Kasumi-1 (cell line): ENCODE data around the gene DENND4A.
"Not testable (repeated sequence)": the region's sequence is repeated elsewhere in the genome, so short reads cannot be mapped to it uniquely, and the experiment has no call there.

ENCODE experiments used
- DNase-seq, 2 experiments: peaks; one replicate each; lab custom pipeline; 2025; lab: John Stamatoyannopoulos, UW

Gene DENND4A

DNA sequence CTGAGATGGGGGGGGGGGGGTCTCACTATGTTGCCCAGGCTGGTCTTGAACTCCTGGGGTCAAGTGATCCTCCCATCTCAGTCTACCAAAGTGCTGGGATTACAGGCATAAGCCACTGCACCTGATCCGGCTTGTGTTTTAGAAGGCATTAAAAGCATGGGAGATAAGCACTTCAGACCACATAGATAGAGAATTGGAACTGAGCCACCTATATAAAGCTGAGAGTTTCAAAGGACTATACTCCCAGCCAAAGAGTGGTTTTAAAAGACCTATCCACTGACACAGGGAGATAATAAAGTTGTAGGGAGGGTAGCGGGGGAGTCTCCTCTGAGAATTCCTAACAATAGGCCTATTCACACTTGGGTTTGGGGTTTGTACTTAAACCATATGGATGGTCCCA, 34.8 kb downstream of the DENND4A start:
- no peak for DNase-seq

DNA sequence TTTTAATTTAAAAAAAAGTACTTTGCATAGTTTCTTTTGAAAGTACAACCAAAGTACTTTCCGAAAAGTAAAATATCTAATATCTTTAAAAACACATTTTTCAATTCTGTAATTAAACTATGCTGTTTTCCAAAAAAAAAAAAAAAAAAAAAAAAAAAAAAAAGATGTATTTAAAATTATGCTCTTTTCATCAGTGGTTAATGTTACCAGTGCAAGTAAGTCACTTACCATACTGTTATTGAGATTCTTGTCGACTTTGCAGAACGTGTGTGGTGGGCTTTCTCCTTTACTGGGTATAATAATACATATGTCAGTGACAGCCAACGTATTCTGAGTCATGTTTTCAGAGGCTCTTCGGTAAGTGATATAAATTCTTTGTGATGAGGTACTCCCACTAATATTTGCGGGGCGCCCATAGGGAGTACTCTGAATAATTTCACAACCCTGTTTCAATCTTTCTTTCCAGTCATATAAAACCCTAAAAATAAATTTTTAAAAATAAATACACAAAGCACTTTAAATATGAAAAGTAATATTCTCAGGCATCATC, 39.9 kb downstream of the DENND4A start:
- no peak for DNase-seq

DNA sequence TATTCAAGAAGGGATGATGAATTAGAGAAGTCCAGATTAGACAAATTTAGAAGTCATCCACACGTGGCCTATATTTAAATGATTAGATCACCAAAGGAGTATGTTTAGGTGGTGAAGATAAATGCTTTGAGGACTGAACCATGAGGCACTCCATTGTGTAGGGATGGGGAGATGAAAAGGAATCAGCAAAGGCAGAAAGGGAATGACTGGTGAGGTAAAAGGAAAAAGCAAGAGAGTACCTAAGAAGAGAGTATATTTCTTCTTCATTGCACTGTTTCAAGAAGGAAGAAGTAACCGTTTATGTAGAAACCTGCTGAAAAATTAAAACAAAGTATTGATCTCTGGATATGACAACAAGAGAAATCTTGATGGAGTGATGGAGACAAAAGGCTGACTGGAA, 40.7 kb downstream of the DENND4A start:
- no peak for DNase-seq

DNA sequence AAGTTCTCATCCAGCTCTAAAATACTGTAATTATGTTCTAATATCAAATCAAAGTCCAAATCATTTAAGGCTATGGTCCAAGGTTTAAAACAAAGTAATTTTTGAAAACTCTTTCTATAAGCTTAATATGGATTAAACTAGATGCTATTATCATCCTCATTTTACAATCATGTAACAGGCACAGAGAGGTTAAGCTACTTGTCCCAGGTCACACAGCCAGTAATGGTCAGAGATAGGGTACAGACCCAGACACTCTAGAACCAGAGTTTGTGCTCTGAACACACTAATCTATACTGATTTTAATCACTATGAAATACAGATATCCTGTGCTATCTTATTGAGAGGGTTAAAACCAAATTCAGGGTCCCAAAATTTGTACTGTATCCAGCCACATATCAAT, 44.8 kb downstream of the DENND4A start:
- DNase-seq, result no peak

DNA sequence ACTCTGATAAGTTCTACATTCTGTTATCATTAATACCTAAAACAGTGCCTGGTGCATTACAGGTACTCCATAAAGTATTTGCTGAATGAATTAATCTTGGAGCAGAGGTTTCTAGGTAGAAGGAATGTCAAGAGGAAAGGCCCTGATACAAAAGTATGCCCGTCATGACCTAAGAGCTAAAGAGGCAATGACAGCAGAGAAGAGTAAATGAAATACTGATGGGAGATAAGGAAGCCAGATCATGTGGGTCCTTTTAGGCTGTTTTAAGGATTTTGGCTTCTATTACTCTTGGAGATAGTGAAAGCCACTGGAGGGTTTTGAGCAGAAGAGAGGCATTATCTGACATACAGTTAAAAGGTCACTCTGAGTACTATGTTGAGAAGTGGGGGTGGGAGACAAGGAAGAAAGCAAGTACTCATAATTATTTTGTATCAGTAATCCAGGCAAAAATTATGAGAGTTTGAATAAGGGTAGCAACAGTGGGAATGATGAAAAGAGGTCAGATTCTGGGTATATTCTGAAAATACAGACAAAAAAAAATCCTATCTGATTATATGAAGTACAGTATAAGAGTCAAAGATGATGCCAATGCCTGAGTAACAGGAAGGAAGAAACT, 48.3 kb downstream of the DENND4A start:
- no peak for DNase-seq

DNA sequence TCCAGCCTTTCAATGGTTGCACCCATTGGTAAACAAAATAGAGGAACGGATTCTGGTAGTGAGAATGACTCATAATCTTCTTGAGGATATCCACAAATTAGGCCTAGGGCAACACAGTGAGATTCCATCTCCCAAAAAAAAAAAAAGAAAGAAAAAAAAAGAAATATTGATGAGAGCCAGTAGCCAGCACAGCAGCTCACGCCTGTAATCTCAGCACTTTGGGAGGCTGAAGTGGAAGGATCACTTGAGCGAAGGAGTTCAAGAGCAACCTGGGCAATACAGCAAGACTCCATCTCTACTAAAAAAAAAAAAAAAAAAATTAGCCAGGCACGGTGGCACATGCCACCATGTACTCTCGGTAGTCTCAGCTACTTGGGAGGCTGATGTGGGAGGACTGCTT, 51.9 kb downstream of the DENND4A start:
- no peak for DNase-seq

DNA sequence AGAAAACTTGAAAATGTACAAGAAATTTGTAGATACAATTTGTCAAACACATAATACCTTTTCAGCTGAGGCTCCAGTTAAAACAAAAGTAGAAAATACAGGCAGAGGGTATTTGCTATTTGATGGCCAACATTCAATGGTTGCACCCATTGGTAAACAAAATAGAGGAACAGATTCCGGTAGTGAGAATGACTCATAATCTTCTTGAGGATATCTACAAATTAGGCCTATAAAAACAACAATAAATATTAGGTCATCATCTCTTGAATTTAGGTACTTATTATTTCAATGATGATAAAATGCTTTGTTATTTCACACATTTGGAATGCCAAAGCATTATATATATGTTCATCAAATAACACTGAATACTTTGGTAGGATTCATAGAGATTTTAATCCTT, 53.4 kb downstream of the DENND4A start:
- DNase-seq, result no peak

DNA sequence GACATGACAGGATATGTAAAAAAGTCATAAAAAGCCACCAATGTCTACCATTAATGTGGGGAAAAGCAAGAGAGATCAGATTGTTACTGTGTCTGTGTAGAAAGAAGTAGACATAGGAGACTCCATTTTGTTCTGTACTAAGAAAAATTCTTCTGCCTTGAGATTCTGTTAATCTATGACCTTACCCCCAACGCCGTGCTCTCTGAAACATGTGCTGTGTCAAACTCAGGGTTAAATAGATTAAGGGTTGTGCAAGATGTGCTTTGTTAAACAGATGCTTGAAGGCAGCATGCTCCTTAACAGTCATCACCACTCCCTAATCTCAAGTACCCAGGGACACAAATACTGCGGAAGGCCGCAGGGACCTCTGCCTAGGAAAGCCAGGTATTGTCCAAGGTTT, 58.5 kb downstream of the DENND4A start:
- not testable (repeated sequence) for DNase-seq

DNA sequence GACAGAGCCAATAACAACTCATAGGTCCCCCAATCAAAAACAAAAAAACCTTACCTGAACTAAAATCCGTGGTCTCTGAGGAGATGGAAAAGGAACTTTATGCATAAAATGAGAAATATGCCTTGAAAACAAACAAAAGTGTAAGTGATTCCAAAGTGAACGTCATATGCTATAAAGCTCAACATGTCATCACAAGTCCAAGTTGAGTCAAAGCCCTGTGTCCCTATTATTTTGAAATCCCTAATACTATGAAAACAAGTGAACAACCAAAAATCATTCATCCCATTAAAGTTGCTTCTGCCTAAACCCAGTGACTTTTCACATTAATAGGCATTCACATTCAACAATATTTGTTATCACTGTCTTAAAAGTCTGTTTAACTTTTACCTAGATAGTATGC, 59.4 kb downstream of the DENND4A start:
- no peak for DNase-seq

DNA sequence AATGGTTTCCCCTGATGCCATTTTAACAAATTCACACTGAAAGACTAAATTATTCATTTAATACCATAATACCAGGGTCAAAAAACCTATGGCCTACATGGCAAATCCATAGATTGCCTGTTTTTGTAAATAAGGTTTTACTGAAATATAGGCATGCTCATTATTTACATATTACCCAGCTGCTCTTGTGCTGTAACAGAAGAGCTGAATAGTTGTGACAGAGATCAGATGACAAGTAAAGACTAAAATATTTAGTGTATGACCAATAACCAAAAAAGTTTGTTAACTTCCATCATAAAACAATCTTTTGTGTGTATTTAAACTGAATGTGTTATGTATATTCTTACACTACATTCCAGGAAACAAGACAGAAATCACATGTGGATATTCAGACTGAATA, 60.2 kb downstream of the DENND4A start:
- no peak for DNase-seq

DNA sequence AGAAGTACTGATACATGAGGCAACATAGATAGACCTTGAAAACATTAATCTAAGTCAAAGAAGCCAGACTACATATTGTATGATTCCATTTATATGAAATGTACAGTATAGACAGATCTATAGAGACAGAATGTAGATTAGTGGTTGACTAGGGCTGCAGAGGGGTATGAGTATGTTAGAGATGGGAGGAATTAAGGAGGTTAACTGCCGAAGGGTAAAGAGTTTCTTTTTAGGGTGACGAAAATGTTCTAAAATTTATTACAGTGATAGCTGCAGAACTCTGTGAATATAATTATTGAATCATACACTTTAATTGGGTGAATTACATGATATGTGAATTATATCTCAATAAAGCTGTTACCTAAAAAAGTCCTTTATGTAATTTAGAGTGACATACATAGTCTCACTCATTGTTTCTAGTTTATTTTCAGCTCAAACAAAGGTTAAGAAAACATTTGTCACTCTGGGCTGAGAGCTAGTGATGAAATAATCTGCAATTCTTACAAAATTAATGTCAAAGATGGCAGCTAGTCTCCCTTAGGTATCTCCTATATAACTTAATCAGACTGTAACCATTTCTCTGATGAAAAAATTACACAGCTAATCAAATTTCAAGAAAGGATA, 61.4 kb downstream of the DENND4A start:
- no peak for DNase-seq

DNA sequence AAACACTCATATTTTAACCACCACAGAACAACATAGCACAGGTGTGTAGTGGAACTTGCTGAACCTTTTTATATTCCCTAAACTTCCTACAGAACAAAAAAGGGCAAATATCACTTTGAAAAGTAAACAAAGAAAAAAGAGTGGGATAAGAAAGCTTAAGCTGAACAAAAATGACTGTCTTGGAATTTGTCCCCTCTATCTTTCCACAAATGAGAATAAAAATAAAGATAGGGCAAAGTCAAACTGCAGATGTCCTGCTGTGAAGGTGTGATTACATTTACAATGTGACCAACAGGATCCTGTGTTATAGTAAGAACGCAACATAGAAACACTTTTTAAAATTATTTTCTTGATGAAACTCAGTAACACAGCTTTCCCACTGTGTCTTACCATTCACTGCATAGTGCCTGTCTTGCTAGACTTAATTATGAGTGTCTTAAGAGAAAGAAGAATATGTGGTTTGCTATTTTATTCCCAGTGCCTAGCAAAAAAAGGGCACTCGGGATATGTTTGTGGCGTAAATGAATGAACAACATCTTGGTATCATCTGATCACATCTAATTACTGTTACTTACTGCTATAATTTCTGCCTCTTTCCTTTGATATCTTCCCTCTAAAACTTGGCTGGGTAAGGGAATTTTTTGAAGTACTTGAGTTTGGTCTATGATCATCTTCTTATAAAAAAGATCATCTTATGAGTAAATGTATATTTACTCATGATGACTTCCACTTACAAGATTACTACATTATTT, 67.5 kb downstream of the DENND4A start:
- no peak for DNase-seq

DNA sequence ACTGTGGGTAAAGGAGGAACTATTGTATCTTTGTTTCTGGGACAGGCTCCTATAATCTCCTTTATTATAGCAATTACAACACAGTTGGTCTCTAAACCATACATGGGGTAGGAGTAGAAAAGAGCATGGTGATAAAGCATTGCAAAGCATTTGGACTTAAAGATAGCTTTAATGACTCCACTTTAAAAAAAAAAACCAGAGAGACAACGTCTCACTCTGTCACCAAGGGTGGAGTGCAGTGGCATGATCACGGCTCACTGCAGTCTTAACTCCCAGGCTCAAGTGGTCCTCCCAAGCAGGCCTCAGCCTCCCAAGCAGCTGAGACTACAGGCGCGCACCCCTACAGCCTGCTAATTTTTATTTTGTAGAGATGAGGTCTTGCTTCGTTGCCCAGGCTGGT, 68.2 kb downstream of the DENND4A start:
- no peak for DNase-seq

DNA sequence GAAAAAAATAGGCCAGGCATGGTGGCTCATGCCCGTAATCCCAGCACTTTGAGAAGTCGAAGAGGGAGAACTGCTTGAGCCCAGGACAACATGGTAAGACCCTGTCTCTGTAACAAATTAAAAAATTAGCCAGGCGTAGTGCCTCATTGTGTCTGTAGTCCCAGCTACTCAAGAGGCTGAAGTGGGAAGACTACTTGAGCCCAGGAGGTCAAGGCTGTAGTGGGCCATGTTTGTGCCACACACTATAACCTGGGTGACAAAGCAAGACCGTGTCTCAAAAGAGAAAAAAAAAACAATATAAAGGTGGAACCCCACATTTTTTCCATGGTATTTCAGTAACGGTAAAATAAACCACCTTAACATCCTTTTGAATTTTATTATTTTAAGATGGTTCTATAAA, 69.9 kb downstream of the DENND4A start:
- DNase-seq, result no peak

DNA sequence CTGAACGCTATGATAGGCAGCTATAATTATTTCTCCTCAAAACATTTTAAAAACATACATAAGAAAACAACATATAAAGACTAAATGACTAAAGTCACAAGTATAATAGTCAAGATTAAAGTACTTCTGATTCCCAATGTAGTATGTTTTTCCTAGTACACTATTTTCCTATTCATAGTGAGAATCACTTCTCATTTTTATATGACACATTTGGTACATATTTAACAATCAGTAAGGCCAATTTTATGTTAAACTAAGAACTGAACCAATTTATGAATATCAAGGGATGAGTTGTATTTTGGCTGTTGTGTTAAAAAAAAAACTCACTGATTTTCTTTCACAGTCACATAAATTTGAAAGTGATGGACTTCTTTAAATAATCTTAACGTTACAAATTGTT, 79.7 kb downstream of the DENND4A start:
- DNase-seq, result no peak

DNA sequence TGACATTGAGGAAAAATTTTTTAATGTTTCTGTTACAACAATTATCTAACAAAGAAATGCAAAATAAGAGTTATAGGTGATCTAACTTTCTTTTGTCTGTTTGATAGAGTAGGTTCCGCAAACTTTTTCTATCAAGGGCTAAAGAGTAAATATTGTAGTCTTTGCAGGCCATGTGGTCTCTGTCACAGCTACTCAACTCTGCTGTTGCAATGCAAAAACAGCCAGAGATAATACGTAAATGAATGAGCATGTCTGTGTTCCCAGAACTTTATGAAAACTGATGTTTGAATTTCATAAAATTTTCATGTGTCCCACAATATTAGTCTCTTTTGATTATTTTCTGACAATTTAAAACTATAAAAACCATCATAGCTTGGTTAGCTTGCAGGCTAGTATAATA, 97.0 kb downstream of the DENND4A start:
- DNase-seq, result no peak

DNA sequence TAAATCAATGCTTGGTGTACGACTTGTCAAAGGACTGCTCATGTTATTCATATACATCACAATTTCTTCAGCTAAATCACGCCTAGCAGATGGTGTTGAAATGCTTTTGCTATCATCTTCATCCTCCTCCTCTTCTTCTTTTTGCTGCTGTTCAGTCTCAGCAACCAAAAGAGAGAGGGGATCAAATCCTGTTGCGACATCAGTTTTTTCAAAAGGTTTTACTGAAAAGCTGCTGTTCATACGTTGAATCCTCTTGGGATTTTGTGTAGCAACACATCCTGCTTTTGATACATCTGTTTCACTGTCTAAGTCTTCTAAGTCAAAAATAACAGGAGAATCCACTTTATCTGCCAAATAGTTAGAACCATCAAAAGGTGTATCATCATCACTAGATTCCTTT, 101.3 kb downstream of the DENND4A start:
- no peak for DNase-seq

DNA sequence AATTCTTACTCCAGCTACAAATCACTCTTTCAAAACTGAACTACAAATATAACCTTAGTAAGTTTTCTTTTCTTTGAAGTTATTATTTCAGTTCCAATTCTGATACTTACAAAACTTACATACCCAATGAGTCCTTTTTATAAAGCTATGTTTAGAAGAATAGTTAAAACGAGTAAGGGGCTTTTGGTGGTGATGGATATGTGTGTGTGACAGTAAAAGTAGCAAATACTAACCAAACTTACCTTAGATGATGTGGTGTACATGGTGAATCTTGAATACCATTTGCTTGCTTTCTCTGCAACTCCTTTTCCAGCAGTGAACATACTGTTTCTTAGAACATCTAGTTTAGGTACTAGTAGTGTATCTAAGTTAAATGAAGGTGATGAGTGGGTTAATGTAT, 101.9 kb downstream of the DENND4A start:
- DNase-seq, result no peak

DNA sequence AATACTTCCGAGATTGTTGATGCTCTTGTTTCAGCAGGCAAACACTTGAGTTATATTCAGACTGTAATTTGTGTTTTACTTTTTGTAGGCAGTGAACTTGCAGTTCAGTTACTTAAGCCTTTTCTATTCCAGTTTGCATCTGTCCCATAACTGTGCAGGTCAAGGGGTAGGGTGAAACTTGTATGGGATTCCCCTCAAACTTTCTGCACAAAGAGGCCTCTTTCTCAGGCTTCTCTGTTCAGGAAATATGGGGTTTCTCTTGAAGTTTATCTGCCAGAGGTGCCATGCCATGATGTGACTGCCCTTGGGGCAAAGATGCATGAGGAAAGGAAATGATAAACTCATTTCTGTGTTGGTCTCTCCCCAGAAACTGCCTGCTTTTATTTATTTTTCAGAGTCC, 103.6 kb downstream of the DENND4A start:
- no peak for DNase-seq

DNA sequence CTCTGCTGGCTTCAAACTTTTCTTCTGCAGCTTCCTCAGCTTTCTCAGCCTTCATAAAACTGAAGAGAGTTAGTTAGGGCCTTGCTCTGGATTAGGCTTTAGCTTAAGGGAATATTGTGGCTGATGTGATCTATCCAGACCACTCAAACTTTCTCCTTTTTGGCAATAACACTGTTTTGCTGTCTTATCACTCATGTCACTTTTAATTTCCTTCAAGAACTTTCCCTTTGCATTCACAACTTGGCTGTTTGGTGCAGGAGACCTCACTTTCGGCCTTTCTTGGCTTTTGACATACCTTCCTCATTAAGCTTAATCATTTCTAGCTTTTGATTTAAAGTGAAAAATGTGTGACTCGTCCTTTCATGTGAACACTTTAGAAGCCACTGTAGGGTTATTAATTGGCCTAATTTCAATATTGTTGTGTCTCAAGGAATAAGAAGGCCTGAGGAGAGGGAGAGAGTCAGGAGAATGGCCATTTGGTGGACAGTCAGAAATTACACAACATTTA, 109.6 kb downstream of the DENND4A start:
- DNase-seq, result no peak

DNA sequence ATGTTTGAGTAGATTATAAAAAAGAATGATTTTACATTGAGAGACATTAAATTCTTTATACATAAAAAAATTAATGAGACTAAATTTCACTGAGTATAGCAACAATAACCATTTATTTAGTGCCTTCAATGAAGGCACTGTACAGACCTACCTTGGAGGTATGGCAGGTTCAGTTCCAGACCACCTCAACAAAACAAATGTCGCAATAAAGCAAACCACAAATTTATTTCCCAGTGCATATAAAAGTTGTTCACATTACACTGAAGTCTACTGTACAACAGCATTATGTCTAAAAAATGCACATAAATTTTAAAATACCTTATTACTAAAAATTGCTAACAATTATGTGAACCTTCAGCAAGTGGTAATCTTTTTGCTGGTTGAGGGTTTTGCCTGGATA, 111.5 kb downstream of the DENND4A start:
- no peak for DNase-seq

DNA sequence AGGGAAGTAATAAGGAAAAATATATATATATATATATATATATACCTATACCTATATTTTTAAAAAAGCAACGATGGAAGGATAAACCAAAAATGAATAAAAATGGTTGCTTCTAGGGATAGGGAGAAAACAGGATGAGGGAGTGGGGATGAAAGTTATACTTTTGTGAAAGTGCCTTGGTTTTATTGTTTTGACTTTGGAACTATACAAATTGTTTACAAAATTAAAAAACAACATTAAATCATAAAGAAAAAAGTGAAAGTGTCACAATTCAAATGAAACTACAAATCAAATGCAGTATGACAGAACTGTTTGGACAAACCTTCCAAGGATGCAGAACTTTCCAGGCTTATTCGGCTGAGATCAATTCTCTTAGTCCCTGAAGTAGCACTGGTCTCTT, 116.0 kb downstream of the DENND4A start:
- DNase-seq, result no peak

DNA sequence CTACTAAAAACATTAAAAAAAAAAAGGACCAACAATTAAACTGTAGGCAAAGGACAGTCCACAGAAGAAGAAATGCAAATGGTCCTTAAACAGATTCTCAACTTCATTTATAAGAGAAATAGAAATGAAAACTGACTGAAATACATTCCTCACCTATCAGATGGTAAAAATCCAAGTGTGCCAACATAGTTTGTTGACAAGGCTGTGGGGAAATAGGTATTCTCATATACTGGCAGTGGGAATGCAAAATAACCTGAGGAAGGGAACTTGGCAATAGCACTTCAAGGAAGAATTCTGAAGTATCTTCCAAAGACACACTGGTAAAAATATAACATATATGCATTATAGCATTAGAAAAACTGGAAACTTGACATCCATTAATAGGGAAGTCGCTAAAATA, 116.5 kb downstream of the DENND4A start:
- DNase-seq, result no peak
